HG02852 (cell line): ENCODE measurements around the gene C17orf113.

Source experiments
- ATAC-seq: cut with Tn5 transposase; IDR thresholded peaks from one replicate; pipeline ENCODE4 v1.9.1; 2021; ENCODE audit warnings: mild to moderate bottlenecking, moderate library complexity; ENCODE audit not compliant: unreplicated experiment

Gene C17orf113

GRCh38 chr17:42072323-42073187 is 22.2 kb upstream of the C17orf113 start:
- ATAC-seq: no peak

GRCh38 chr17:42071810-42072209 is 21.4 kb upstream of the C17orf113 start:
- ATAC-seq: no peak

GRCh38 chr17:42068979-42069378 is 18.6 kb upstream of the C17orf113 start:
- ATAC-seq: no peak

GRCh38 chr17:42067371-42068091 is 17.1 kb upstream of the C17orf113 start:
- no peak for ATAC-seq

- ATAC-seq: no peak
These were observed 14.8 kb upstream of the C17orf113 start for GRCh38 chr17:42065201-42065600.

- ATAC-seq: no peak
These were observed 12.3 kb upstream of the C17orf113 start for GRCh38 chr17:42062681-42063080.

- ATAC-seq: no peak
These were observed 11.5 kb upstream of the C17orf113 start for GRCh38 chr17:42061646-42062487.

- ATAC-seq: no peak
These were observed 9.8 kb upstream of the C17orf113 start for GRCh38 chr17:42060231-42060630.

- ATAC-seq: no peak
These were observed 9.4 kb upstream of the C17orf113 start for GRCh38 chr17:42059815-42060214.

GRCh38 chr17:42058063-42058462 is 7.7 kb upstream of the C17orf113 start:
- no peak for ATAC-seq

GRCh38 chr17:42056635-42057034 is 6.2 kb upstream of the C17orf113 start:
- no peak for ATAC-seq

- no peak for ATAC-seq
These were observed 5.1 kb upstream of the C17orf113 start for GRCh38 chr17:42055496-42055895.

- ATAC-seq: no peak
These were observed 4.6 kb upstream of the C17orf113 start for GRCh38 chr17:42055027-42055426.

GRCh38 chr17:42053731-42054500 is 3.5 kb upstream of the C17orf113 start:
- ATAC-seq: no peak

GRCh38 chr17:42052346-42052877 is 2.0 kb upstream of the C17orf113 start:
- no peak for ATAC-seq

- no peak for ATAC-seq
These were observed 1.2 kb upstream of the C17orf113 start for GRCh38 chr17:42051645-42052044.

- no peak for ATAC-seq
These were observed 606 bp upstream of the C17orf113 start for GRCh38 chr17:42051013-42051400.

GRCh38 chr17:42049834-42050392 is 488 bp downstream of the C17orf113 start:
- ATAC-seq: no peak

GRCh38 chr17:42047343-42047742 is 3.1 kb downstream of the C17orf113 start:
- no peak for ATAC-seq

- no peak for ATAC-seq
These were observed 4.7 kb downstream of the C17orf113 start for GRCh38 chr17:42045719-42046118.
